AG04449 (cell line): ENCODE data around the gene ANO6.
A peak's percentile ranks its signal among the peaks of the same experiment; 100 is the strongest.

Source experiments
- CTCF ChIA-PET: fragments of 350-600 bp; formaldehyde crosslinking; extraction: SDS; loops from one replicate; lab custom pipeline; 2021; ENCODE audit warnings: antibody characterized with exemption; lab: Yijun Ruan, JAX
- POLR2A ChIA-PET: fragments of 400-600, 350-600 bp; formaldehyde crosslinking; extraction: SDS; loops from one replicate; lab custom pipeline; 2020; ENCODE audit warnings: antibody characterized with exemption, inconsistent platforms; lab: Yijun Ruan, JAX
- DNase-seq: peaks from one replicate; pipeline ENCODE4 v3.0.0-alpha.2; 2010; ENCODE audit warnings: low read depth, low spot score
- H3K4me3 ChIP-seq: 2 replicates; pipeline ENCODE4 v1.5.1; 2011; ENCODE audit warnings: low read depth, mild to moderate bottlenecking, control low read depth, low read length
- TF ChIP-seq, protein P1 (sequence below): IDR thresholded peaks from one replicate; pipeline ENCODE4 v1.5.1; 2011; ENCODE audit warnings: mild to moderate bottlenecking, moderate library complexity, low read length, control low read depth, inconsistent platforms; ENCODE audit not compliant: insufficient read depth; ENCODE audit errors: missing control alignments

ANO6 gene

DNA sequence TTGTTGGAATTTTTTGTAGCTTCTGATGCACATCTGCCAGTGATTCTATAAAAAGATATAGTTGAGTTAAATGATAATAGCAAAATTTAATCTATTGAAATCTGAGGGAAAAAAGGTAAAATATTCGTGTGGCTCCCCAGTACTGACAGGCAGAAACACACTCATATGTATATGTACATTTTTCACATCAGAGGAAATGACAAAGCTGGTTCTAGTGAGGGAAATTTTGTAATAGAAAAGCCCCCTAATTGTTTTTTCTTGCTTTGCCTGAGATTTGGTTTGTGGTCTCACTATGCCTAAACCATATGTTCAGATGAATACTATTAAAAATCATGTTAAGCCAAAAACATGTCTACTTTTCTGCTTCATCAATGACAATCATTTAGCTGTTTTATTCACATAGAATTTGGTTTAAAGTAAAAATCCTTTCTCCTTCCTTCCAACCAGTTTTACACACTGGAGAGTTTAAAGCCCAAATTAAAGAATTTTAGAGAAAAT, 203.5 kb downstream of the ANO6 start:
- POLR2A ChIA-PET = interaction anchor here (1.3 kb wide), 1 partner anchor 9 kb away, joined by 3 read pairs; no protein-coding TSS in a partner anchor
- no peak overlapping the region for H3K4me3 ChIP-seq
- DNase-seq = no peak
- CTCF ChIA-PET = no interaction called here
- TF ChIP-seq, protein P1, sequence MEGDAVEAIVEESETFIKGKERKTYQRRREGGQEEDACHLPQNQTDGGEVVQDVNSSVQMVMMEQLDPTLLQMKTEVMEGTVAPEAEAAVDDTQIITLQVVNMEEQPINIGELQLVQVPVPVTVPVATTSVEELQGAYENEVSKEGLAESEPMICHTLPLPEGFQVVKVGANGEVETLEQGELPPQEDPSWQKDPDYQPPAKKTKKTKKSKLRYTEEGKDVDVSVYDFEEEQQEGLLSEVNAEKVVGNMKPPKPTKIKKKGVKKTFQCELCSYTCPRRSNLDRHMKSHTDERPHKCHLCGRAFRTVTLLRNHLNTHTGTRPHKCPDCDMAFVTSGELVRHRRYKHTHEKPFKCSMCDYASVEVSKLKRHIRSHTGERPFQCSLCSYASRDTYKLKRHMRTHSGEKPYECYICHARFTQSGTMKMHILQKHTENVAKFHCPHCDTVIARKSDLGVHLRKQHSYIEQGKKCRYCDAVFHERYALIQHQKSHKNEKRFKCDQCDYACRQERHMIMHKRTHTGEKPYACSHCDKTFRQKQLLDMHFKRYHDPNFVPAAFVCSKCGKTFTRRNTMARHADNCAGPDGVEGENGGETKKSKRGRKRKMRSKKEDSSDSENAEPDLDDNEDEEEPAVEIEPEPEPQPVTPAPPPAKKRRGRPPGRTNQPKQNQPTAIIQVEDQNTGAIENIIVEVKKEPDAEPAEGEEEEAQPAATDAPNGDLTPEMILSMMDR = no peak

DNA sequence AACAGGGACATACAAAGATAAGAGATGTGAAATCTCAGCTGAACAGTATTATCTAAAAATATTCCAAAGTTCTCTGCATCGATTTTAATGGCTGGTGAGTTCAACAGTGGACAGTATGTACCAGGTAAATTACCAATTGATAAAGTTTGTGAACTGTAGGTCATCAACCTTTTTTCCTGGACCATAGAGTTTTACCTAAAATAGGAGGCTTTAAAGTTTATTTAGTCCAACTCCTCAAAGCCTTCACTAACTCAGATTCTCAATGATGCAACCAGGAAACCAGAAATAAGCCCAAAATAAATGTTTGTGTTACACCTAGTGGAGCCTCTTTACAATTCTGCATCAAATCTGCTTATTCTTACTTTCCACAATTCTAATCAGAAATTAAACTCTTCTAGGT, 205.8 kb downstream of the ANO6 start:
- TF ChIP-seq, protein P1 = no peak
- no peak for DNase-seq
- POLR2A ChIA-PET = no interaction called here
- no peak overlapping the region for H3K4me3 ChIP-seq
- CTCF ChIA-PET = no interaction called here

DNA sequence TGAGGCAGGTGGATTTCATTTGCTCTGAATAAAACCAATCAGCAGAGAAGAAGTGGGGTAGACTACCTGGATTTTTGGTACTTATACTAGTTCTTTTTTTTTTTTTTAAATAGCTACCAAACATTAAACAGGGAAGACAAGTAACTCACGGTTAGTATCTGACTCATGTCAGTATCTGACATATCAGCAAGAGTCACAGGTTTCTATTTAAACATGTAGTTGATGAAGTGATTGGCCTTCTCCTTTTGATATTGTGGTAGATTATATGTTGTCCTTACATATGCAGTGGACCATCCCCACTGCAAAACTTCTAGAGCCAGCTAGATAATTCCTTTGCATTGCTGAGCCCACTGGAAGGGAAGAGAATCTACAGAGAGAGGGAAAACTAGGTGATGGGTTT, 208.0 kb downstream of the ANO6 start:
- ChIA-PET CTCF (interaction anchor here (0.6 kb wide), 1 partner anchor 339 kb away, joined by 3 read pairs; no protein-coding TSS in a partner anchor), POLR2A (interaction anchor here (0.7 to 1.0 kb wide), 2 partner anchors 120 to 304 kb away, joined by 3 to 4 read pairs; no protein-coding TSS in a partner anchor)
- TF ChIP-seq, protein P1 = no peak
- no peak for DNase-seq
- no peak overlapping the region for H3K4me3 ChIP-seq

DNA sequence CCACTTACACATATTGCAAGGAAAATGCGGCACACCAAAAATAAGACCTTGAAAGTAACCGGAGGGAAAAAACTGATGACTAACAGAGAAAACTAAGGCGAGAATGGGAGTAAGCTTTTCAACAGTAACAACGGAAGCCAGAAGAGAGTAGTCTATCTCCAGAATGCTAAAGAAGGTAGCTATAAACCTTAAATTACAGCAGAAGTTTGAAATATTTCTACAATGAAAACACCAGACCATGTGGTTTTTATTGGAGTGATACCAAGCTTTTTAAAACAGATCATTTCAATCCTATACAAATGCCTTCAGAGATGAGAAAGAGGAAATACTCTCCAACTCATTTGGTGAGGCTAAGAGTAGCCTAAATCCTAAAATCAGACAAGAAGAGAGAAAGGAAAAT, 209.5 kb downstream of the ANO6 start:
- H3K4me3 ChIP-seq = no peak overlapping the region
- CTCF ChIA-PET = interaction anchor here (0.9 to 1.4 kb wide), 5 partner anchors 11 to 242 kb away, joined by 3 to 5 read pairs (median 3); no protein-coding TSS in a partner anchor
- TF ChIP-seq, protein P1 = no peak
- DNase-seq = peak; percentile 68
- POLR2A ChIA-PET = interaction anchor here (1.0 kb wide), 2 partner anchors 146 to 305 kb away, joined by 3 read pairs; no protein-coding TSS in a partner anchor

DNA sequence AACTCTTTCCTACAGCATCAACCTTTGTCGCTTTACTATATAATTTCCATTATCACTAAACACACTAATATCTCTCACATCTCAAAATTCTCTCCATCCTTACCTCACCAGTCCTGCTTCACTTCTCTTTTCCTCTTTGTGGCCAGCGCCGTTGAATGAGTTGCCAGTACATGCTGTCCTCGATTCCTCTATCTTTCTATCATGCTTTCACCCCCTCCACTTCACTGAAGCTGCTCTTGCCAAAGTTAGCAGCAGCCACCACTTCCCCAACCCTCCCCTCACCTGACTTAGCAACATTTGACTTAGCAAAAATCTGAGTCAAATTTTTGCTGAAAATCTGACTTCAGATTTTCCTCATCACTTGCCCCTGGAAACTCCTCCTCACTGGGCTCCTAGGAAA, 210.4 kb downstream of the ANO6 start:
- TF ChIP-seq, protein P1 = no peak
- DNase-seq = no peak
- CTCF ChIA-PET = no interaction called here
- no peak overlapping the region for H3K4me3 ChIP-seq
- POLR2A ChIA-PET = no interaction called here

DNA sequence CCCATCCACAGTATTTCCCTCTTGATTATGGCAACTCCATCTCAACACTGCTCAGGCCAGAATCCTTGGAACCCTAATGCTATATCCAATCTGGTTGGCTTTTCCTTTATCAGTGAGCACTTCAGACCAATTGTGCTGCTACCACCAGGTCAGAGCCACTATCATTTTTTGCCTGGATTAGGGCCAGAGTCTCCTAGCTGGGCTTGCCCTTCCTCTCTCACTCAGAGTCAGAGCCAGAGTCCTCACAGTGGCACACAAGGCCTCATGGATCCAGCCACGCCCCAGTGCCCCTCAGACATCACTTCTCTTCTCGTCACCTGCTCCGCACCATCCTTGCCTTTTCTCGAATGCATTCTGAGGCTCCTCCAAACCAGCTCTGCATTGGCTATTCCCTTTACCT, 211.1 kb downstream of the ANO6 start:
- no peak for DNase-seq
- POLR2A ChIA-PET = no interaction called here
- TF ChIP-seq, protein P1 = no peak
- CTCF ChIA-PET = no interaction called here
- no peak overlapping the region for H3K4me3 ChIP-seq
